Testis (tissue), 2 donors: Measurements from ENCODE around the gene CCR7.
"Not testable (repeated sequence)": the region's sequence is repeated elsewhere in the genome, so short reads cannot be mapped to it uniquely, and the experiment has no call there.

Experiments used
- CTCF ChIP-seq, 3 experiments: fragments of 450-650 bp in 2 of 3; fragments of 200-600 bp in 1 of 3; sonication (generic) in 1 of 3; IDR thresholded peaks; one replicate each; pipeline ENCODE4 v1.5.1; 2016 to 2019; ENCODE audit warnings: antibody characterized with exemption in 3 of 3, mild to moderate bottlenecking in 2 of 3, moderate library complexity in 1 of 3
- POLR2A ChIP-seq: fragments of 450-650 bp; IDR thresholded peaks from one replicate; pipeline ENCODE4 v1.6.1; 2017; ENCODE audit warnings: antibody characterized with exemption, mild to moderate bottlenecking, moderate library complexity

GRCh38 chr17:40572245-40572993 lies 7.1 kb upstream of the CCR7 start:
- not testable (repeated sequence) for TF ChIP-seq CTCF (IDR thresholded peaks at IDR 0.05); POLR2A
